GM10248 (cell line): ENCODE results near the gene ZSWIM9.
"Not testable (repeated sequence)": the region's sequence is repeated elsewhere in the genome, so short reads cannot be mapped to it uniquely, and the experiment has no call there.

Source experiments
- CTCF ChIA-PET: fragments of 300-600 bp; sonication (Branson Sonifier 250); formaldehyde crosslinking; extraction: SDS; loops from one replicate; lab custom pipeline; 2021; ENCODE audit warnings: antibody characterized with exemption; lab: Yijun Ruan, JAX
- POLR2A ChIA-PET: fragments of 350-650 bp; sonication (Branson Sonifier 250); formaldehyde crosslinking; extraction: SDS; loops from one replicate; lab custom pipeline; 2020; ENCODE audit warnings: antibody characterized with exemption; lab: Yijun Ruan, JAX
- DNase-seq: peaks from one replicate; pipeline ENCODE4 v3.0.0; 2012; ENCODE audit errors: extremely low spot score
- CTCF ChIP-seq: IDR thresholded peaks from 2 replicates; pipeline ENCODE4 v1.5.1; 2012; ENCODE audit warnings: mild to moderate bottlenecking, low read depth; ENCODE audit errors: extremely low read depth, missing control alignments, control extremely low read depth

The ZSWIM9 gene

GRCh38 chr19:48213959-48214358 lies 43.5 kb downstream of the ZSWIM9 start:
- CTCF ChIA-PET: interaction anchor here (2.4 kb wide), 1 partner anchor 11 kb away, joined by 9 read pairs; no protein-coding TSS in a partner anchor

GRCh38 chr19:48216933-48217332 lies 46.5 kb downstream of the ZSWIM9 start:
- DNase-seq: no peak
- ChIA-PET CTCF (interaction anchor here (1.6 kb wide), 1 partner anchor 13 kb away, joined by 6 read pairs; no protein-coding TSS in a partner anchor), POLR2A (no interaction called here)
- no peak for TF ChIP-seq CTCF

More at GRCh38 chr19:48213959-48214358, 43.5 kb downstream of the ZSWIM9 start:
- POLR2A ChIA-PET: no interaction called here
- no peak for DNase-seq
- no peak for TF ChIP-seq CTCF

- DNase-seq: no peak
- POLR2A ChIA-PET: interaction anchor here (0.7 kb wide), 1 partner anchor 15 kb away, joined by 3 read pairs; no protein-coding TSS in a partner anchor
- no peak for TF ChIP-seq CTCF
- CTCF ChIA-PET: interaction anchor here (1.7 kb wide), 1 partner anchor 11 kb away, joined by 4 read pairs; no protein-coding TSS in a partner anchor
Observed at GRCh38 chr19:48218997-48219396, 48.5 kb downstream of the ZSWIM9 start.

- CTCF ChIA-PET: interaction anchor here (1.7 kb wide), 1 partner anchor 9 kb away, joined by 4 read pairs; no protein-coding TSS in a partner anchor
- DNase-seq, POLR2A ChIA-PET: not testable (repeated sequence)
Observed at GRCh38 chr19:48220784-48221183, 50.3 kb downstream of the ZSWIM9 start.

- TF ChIP-seq CTCF: no peak
- POLR2A ChIA-PET: no interaction called here
- no peak for DNase-seq
- CTCF ChIA-PET: no interaction called here
Observed at GRCh38 chr19:48221628-48222027, 51.1 kb downstream of the ZSWIM9 start.

GRCh38 chr19:48230555-48231129 lies 60.2 kb downstream of the ZSWIM9 start:
- CTCF ChIA-PET: interaction anchor here (1.0 to 1.6 kb wide), 3 partner anchors 11 to 78 kb away, joined by 4 to 6 read pairs (median 4); no protein-coding TSS in a partner anchor
- DNase-seq: no peak
- no peak for TF ChIP-seq CTCF
- POLR2A ChIA-PET: no interaction called here

GRCh38 chr19:48237057-48237456 lies 66.6 kb downstream of the ZSWIM9 start:
- no peak for DNase-seq
- POLR2A ChIA-PET: interaction anchor here (0.5 kb wide), 1 partner anchor 12 kb away, joined by 3 read pairs; no protein-coding TSS in a partner anchor
- CTCF ChIA-PET: no interaction called here
- no peak for TF ChIP-seq CTCF
